OCI-LY7 (cell line): Measurements from ENCODE around the gene SPNS2. TPM values are rescaled to one million over a fixed set of nuclear protein-coding genes. Genes with fewer than 3 reads are reported as not detected.

Source experiments
- BruUV-seq: library from RNA; stranded (reverse); fragments of 400-500 nt; replicated peaks from 2 replicates; lab custom pipeline; 2021; lab: Mats Ljungman, UMichigan
- CTCF ChIA-PET: fragments of 300-600 bp; sonication (Branson Sonifier 250); formaldehyde crosslinking; loops from one replicate; lab custom pipeline; 2022; ENCODE audit warnings: antibody characterized with exemption; ENCODE audit not compliant: unreplicated experiment; lab: Charles Lee
- POLR2A ChIA-PET: fragments of 300-600 bp; sonication (Branson Sonifier 250); formaldehyde crosslinking; loops from one replicate; lab custom pipeline; 2022; ENCODE audit warnings: antibody characterized with exemption; lab: Charles Lee
- DNase-seq: peaks from one replicate; pipeline ENCODE4 v3.0.0-alpha.2; 2015; ENCODE audit warnings: low spot score
- H2AFZ ChIP-seq: fragments of 200-600 bp; sonication (generic), shearing (Covaris generic); 2 replicates; pipeline ENCODE4 v1.6.1; 2014; ENCODE audit warnings: mild to moderate bottlenecking, antibody characterized with exemption, low read length, moderate library complexity
- H3K27ac ChIP-seq: fragments of 200-600 bp; sonication (generic); 2 replicates; pipeline ENCODE4 v1.5.1; 2014; ENCODE audit warnings: mixed run types, low read depth, mild to moderate bottlenecking, moderate library complexity, low read length, inconsistent platforms; ENCODE audit not compliant: poor library complexity, severe bottlenecking
- H3K36me3 ChIP-seq: fragments of 200-600 bp; sonication (generic); 2 replicates; pipeline ENCODE4 v1.6.1; 2014; ENCODE audit warnings: mild to moderate bottlenecking, antibody characterized with exemption, low read length, moderate library complexity, mixed read lengths; ENCODE audit not compliant: insufficient read depth
- H3K4me1 ChIP-seq: fragments of 200-600 bp; sonication (generic); 2 replicates; pipeline ENCODE4 v1.5.1; 2014; ENCODE audit warnings: mild to moderate bottlenecking, low read length; ENCODE audit not compliant: insufficient read depth, poor library complexity, severe bottlenecking
- H3K4me2 ChIP-seq: fragments of 200-600 bp; sonication (generic); 2 replicates; pipeline ENCODE4 v1.6.1; 2014; ENCODE audit warnings: mild to moderate bottlenecking, low read length
- H3K4me3 ChIP-seq: fragments of 200-600 bp; sonication (generic); 2 replicates; pipeline ENCODE4 v1.5.1; 2014; ENCODE audit warnings: mild to moderate bottlenecking, low read depth, low read length; ENCODE audit not compliant: poor library complexity, severe bottlenecking
- H3K79me2 ChIP-seq: fragments of 200-600 bp; sonication (generic); 2 replicates; pipeline ENCODE4 v1.6.1; 2016; ENCODE audit warnings: low read depth, mild to moderate bottlenecking, low read length, moderate library complexity, mixed read lengths; ENCODE audit not compliant: insufficient read depth
- H3K9me2 ChIP-seq: fragments of 200-600 bp; sonication (generic); 2 replicates; pipeline ENCODE4 v1.6.1; 2016; ENCODE audit warnings: mild to moderate bottlenecking, low read length, mixed read lengths; ENCODE audit not compliant: insufficient read depth
- H3K9me3 ChIP-seq: fragments of 200-600 bp; sonication (generic); 2 replicates; pipeline ENCODE4 v1.6.1; 2014; ENCODE audit warnings: mild to moderate bottlenecking, mixed run types, low read length, mixed read lengths
- H4K20me1 ChIP-seq: fragments of 200-600 bp; sonication (generic); 2 replicates; pipeline ENCODE4 v1.6.1; 2014; ENCODE audit warnings: mild to moderate bottlenecking, antibody characterized with exemption, low read length, moderate library complexity, mixed read lengths; ENCODE audit not compliant: insufficient read depth
- CTCF ChIP-seq: fragments of 200-600 bp; sonication (generic); conservative IDR thresholded peaks from 2 replicates; pipeline ENCODE4 v1.5.1; 2014; ENCODE audit warnings: mild to moderate bottlenecking, antibody characterized with exemption, low read length, moderate library complexity, mixed read lengths
- EZH2phosphoT487 ChIP-seq: fragments of 200-600 bp; sonication (generic); IDR thresholded peaks from 2 replicates; pipeline ENCODE4 v1.6.1; 2018; ENCODE audit warnings: low read depth, borderline replicate concordance, mild to moderate bottlenecking, mixed run types, antibody characterized with exemption, low read length, moderate library complexity, mixed read lengths
- intact Hi-C: fragments of 100-400 bp; cut with micrococcal nuclease; formaldehyde crosslinking; loops from one replicate; pipeline ENCODE4 v1.10.0; 2022; ENCODE audit not compliant: unreplicated experiment
- total RNA-seq, 2 experiments: library from RNA; depleted of rRNA in 1 of 2; stranded (reverse); fragments of >200 nt in 1 of 2; shearing (Covaris generic) in 1 of 2; gene quantifications; 2 replicates each; pipeline ENCODE4 v1.2.3, GENCODE V29; 2014 to 2022

SPNS2 gene
- total RNA-seq, 2 experiments from 2014 or later = 1.6 to 5.4 TPM

DNA sequence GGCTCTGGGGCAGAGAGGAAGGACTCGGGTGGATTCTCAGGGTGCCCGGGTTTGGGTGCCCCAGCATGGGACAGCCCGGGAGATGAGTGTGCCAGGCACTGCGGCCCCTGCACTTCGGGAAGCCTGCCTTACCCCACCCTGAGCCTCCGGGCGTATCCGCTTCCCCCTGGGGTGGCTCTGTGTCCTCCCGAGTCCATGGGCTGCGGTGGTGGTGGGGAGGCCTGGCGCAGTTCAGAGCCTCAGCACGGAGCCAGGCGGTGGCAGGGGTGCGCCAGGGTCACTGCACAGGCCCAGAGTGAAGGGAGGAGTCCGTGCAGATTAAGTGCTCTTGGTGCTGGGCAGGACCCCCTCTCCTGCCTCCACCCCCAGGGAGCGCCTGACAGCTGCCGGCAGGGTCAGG lies 35.8 kb downstream of the SPNS2 start:
- CTCF ChIA-PET = interaction anchor here (1.3 kb wide), 1 partner anchor 11 kb away, joined by 6 read pairs; no protein-coding TSS in a partner anchor
- Histone ChIP-seq H3K9me2 (no peaks in the 10 kb centered on the region), H3K4me2 (no peak overlapping the region), H3K4me1 (peaks cover 7% of the 10 kb centered on the region), H3K27ac (no peak overlapping the region), H3K36me3 (peaks cover 30% of the 10 kb centered on the region), H2AFZ (no peak overlapping the region), H4K20me1 (no peaks in the 10 kb centered on the region), H3K79me2 (no peaks in the 10 kb centered on the region), H3K9me3 (no peaks in the 10 kb centered on the region), H3K4me3 (no peak overlapping the region)
- DNase-seq = no peak
- no peak for TF ChIP-seq CTCF
- no peak for TF ChIP-seq EZH2phosphoT487
- intact Hi-C loops = no loop called here
- POLR2A ChIA-PET = no interaction called here
- no TSS peak for BruUV-seq

DNA sequence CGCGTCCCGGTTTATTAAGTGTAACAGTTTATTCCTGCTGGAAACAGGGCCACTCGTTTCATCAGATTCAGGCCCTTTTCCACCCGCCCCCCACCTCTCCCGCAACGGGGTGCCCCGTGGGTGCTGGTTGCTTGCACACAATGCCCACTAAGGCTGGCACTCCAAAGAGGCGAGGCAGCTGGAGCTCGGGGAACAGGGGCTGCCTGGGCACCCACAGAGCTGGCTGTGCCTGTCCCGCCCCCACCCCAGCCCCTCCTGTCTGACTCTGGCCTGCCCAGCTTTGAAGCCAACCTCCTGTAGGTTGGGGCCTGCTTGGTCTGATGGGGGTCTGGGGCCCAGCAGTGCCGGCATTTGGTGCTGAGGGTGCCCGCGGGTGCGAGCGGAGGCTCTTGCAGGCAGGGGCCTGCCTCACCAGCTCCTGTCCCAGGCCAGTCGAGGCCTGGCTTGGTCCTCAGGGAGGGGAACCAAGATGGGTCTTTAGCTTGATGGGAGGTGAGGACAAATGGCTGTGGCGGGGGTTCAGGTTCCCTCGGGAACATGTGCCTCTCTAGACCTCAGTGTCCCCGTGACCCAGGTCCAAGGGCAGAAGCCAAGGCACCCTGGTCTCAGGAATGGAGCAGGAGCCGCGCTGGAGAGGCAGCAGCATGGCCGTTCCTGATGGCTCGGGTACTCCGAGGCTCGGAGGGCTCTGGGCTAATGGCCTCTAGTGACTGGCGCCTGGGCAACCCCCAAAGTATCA lies 36.4 kb downstream of the SPNS2 start:
- no TSS peak for BruUV-seq
- intact Hi-C loops = no loop called here
- peaks cover 36% of the 10 kb centered on the region for H3K36me3 ChIP-seq
- ChIA-PET CTCF (interaction anchor here (1.3 kb wide), 1 partner anchor 12 kb away, joined by 6 read pairs; no protein-coding TSS in a partner anchor), POLR2A (no interaction called here)
- H3K79me2 ChIP-seq = no peaks in the 10 kb centered on the region
- H3K9me3 ChIP-seq = no peaks in the 10 kb centered on the region
- no peak for DNase-seq
- H3K4me1 ChIP-seq = peaks cover 7% of the 10 kb centered on the region
- no peaks in the 10 kb centered on the region for H3K9me2 ChIP-seq
- no peak overlapping the region for H3K4me3 ChIP-seq
- no peak overlapping the region for H3K4me2 ChIP-seq
- H4K20me1 ChIP-seq = no peaks in the 10 kb centered on the region
- no peak overlapping the region for H2AFZ ChIP-seq
- no peak for TF ChIP-seq CTCF
- TF ChIP-seq EZH2phosphoT487 = no peak
- no peak overlapping the region for H3K27ac ChIP-seq

DNA sequence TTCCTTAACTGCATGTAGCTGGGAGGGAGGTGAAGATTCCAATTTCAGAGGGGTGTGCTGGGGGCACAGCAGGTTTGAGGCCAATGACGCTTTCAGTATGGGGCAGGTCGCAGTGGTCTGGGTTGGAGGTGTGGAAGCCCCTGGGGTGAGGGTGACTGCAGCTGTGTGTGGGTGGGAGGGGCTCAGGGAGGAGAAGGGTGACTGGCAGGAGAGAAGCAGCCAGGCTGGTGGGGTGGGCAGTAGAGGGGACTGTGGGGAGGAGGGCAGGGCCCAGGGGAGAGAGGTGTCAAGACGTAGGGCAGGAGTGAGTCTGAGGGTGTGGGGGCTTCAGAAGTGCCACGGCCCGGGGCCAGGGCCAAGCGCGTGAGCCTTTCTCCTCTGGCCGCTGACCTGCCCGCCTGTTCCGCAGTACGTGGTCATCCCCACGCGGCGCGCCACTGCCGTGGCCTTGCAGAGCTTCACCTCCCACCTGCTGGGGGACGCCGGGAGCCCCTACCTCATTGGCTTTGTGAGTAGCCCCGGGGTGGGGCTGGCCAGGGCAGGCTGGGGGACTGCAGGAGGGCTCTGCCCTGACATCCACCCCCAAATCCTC lies 37.1 kb downstream of the SPNS2 start:
- Histone ChIP-seq H3K36me3 (peaks cover 43% of the 10 kb centered on the region), H3K4me2 (no peak overlapping the region), H3K4me3 (no peak overlapping the region), H3K9me2 (no peaks in the 10 kb centered on the region), H3K79me2 (no peaks in the 10 kb centered on the region), H3K4me1 (peaks cover 7% of the 10 kb centered on the region), H3K9me3 (no peaks in the 10 kb centered on the region), H2AFZ (no peak overlapping the region), H4K20me1 (no peaks in the 10 kb centered on the region), H3K27ac (no peak overlapping the region)
- no TSS peak for BruUV-seq
- intact Hi-C loops = no loop called here
- no peak for DNase-seq
- POLR2A ChIA-PET = no interaction called here
- CTCF ChIA-PET = interaction anchor here (1.3 kb wide), 1 partner anchor 12 kb away, joined by 6 read pairs; no protein-coding TSS in a partner anchor
- no peak for TF ChIP-seq EZH2phosphoT487
- no peak for TF ChIP-seq CTCF
